ENCODE measurements around the gene ARFGAP3.

Gene ARFGAP3, protein sequence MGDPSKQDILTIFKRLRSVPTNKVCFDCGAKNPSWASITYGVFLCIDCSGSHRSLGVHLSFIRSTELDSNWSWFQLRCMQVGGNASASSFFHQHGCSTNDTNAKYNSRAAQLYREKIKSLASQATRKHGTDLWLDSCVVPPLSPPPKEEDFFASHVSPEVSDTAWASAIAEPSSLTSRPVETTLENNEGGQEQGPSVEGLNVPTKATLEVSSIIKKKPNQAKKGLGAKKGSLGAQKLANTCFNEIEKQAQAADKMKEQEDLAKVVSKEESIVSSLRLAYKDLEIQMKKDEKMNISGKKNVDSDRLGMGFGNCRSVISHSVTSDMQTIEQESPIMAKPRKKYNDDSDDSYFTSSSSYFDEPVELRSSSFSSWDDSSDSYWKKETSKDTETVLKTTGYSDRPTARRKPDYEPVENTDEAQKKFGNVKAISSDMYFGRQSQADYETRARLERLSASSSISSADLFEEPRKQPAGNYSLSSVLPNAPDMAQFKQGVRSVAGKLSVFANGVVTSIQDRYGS

DNA sequence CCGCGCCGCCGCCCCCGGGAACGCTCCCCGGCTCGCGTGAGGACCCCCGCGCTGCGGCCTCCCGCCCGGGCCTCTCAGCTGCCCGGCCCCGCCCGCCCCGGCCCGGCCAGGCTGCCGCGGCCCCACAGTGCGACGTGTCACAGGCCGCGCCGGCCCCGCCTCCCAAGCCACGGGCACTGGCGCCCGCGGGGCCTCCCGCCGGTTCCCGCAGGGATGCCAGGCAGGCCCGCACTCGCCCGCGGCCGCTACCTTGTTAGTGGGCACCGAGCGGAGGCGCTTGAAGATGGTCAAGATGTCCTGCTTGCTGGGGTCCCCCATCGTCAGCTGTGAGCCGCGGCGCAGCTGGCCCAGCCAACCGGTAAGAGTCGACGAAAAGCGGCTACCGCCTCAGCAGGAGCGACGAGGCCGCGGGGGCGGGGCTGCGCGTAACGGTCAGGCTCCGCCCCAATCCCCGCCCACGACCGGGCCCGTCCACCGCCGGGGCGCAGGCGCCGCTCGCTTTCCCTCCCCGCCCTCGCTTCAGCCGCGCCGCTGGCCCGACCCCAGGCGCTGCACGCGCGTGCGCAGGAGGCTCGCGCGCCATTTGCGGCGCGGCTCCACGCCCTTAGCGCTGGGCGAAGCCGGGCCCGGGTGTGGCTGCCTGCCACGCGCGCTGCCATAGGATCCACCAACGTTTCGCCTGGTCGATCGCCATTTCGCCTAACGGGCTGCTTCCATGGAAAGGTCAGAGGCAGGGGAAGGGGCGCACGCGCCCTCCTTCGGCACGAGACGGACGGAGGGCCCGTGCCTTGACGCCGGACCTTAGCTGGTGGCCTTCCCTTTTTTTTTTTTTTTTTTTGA is at the start of gene ARFGAP3:
ARFGAP3 (minus strand) TSS at position 409 of the 840 bp plus-strand sequence; CDS start at position 318, 91 bp downstream.
- peak; percentile 89 for DNase-seq

DNA sequence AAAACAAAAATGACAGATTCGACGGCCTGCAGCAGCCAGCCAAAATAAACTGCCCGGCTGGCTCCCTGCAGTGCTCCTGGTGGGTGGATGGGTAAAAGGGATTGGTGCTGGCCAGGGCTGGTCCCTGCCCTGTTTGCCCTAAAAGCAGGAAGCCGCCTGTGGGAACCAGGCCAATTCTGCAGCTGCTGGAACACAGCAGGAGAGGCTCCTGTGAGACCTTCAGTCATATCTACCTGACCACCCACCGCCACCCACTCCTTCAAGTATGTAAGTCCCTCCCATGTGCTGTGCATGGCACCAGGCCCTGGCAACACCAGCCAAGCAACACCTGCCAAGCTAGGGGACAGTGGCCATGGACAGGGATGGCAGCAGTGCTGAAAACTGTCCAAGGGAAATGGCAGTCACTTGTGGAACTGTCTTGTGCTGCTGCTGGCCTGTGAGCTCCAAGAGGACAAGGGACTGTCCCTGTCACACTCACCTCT is 48.7 kb upstream of the ARFGAP3 start:
- no peak for DNase-seq

DNA sequence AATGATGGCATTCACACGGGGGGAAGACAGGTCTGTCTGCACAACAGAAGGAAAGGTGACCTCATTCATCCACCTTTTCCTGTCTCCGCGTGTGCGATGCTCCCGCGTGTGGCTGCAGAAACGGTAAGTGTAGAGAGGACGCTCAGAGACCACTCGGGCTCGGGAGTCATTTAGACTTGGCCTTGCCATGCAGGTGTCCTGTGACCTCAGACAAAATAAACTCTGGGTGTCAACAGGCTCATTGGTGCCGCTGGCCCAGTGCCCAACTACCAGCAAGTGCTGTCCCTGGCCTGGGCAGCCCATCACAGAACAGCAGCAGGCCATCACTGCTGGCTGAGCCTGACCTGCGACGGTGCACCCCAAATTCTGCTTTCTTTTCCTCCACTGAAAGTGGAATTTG is 48.1 kb upstream of the ARFGAP3 start:
- no peak for DNase-seq

DNA sequence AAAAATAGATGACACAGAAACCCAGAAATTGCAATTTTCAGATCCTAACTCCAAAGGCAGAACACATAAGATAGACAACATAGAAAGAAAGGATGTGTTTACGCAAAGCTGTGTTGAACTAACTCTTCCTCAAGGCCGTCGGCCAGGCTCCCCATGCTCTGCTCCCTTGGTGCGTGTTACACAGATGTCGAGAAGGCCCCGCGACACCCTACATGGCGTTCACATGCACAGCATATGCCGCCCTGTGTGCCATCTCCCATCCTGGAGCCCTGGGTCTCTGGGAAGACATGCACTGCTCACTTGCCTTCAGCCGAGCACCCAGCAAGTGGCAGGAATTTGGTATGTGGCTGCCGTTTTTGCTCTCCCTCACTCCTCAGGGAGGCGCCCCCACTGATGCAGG is 47.0 kb upstream of the ARFGAP3 start:
- no peak for DNase-seq

DNA sequence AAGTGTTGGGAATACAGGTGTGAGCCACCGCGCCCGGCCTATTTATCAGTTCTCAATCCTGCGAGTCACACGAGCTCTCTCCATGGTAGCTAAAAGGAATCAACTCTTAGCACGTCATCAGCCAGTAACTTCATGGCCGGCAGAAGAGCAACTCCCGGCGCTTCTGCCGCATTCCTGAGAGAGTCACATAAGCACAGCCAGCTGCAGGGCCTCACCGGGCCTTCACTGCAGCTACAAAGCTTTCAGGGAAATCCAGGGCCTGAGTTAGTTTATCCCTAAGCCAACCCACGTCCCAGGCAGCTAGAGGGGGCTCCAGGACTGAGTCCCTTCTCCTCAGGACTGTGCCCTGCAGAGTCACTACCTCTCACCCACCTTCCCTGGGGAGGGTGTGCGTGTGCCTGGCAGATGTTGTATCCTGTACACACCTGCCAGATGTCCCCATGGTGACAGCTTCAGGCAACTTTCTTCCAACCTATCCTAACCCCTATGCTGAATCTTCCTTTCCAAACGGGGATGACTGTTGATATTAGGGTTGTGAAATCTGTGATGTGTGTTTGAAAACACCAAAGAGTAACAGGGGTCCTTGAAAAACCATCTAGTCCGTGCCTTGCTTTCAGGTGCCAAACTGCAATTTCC is 45.9 kb upstream of the ARFGAP3 start:
- DNase-seq = no peak

DNA sequence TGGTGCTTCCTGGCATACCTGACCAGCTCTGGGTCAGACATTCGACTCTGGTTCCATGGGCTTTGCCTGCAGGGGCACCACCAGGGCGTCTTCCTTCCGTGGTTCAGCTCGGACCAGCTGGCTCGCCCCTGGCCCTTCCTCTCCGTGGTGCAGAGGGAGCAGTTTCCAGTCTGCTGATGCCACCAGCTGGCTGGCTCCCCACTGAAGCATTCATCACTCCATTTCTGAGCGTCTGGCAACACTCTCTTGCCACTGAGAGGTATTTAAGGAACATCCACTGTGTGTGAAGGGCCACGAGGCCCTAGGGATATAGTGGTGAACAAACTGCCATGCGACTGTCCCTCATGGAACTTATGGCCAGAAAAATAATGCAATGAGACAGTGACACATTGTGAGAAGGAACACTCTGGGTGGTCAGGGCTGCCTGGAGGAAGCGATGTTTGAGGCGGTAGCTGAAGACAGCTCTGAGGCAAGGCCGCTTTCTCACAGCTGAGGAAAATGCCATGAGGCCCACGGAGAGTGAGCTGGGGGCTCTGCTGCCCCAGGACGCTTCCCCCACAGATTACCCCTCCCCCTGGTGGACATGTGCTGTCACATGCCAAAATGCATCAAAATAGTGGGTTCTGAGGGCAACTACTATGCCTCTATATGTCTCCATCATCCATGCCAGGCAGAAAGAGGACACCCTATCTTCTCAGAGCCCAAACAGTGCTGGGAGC is 44.9 kb upstream of the ARFGAP3 start:
- no peak for DNase-seq

DNA sequence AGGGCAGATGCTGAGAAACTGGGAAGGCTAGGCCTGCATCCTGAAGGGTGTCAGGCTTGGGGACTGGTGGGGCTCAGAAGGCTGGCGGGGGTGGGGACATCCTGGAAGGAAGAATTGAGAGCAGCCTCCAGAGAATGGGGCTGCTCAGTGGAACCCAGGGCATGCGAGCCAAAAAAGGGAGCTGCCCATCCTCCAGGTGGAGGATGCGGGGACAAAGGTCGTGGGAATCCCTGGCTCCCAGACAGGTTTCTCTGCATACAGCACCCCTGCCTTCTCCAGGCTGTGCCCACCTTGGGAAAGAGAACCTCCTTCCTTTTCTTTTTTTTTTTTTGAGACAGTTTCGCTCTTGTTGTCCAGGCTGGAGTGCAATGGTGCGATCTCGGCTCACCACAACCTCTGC is 40.9 kb upstream of the ARFGAP3 start:
- DNase-seq = no peak

DNA sequence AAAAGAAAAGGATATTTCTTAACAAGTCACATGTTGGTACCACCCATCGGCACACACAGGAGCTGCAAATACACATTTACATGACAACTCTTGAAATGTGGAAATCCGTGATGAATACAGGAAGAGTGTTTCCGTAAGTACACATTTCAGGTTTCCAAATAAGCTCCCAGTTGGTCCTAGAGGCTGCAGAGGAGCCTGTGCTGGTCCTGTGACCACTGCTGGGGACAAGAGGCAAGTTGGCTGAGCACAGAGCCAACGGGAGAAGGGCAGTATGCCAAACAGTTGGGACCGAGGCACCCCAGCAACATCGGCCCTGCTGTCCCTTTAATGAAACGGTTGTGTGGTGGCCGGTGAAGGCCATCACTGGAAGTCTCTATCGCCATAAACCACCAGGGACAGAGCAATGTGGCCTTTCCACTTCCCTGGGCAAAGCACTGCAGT is 38.5 kb upstream of the ARFGAP3 start:
- no peak for DNase-seq

DNA sequence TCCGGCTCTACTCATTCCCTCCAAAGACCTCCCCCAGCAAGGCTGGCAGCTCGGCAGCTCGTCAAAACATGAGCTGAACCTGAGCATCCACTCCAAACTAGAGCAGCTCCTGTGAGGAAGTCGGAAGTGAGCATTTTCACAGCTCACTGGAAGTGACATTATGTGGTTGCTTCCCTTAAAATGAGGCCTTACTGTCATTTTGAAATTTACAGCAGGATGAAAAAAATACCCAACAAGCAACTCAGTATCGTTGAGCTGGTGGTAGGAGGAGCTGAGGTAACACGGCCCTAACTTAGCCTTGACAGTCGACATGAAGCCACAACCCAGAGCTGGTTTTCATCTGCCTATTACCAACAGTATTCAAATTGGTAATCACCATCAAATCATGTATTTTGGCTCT is 38.0 kb upstream of the ARFGAP3 start:
- peak; percentile 33 for DNase-seq

DNA sequence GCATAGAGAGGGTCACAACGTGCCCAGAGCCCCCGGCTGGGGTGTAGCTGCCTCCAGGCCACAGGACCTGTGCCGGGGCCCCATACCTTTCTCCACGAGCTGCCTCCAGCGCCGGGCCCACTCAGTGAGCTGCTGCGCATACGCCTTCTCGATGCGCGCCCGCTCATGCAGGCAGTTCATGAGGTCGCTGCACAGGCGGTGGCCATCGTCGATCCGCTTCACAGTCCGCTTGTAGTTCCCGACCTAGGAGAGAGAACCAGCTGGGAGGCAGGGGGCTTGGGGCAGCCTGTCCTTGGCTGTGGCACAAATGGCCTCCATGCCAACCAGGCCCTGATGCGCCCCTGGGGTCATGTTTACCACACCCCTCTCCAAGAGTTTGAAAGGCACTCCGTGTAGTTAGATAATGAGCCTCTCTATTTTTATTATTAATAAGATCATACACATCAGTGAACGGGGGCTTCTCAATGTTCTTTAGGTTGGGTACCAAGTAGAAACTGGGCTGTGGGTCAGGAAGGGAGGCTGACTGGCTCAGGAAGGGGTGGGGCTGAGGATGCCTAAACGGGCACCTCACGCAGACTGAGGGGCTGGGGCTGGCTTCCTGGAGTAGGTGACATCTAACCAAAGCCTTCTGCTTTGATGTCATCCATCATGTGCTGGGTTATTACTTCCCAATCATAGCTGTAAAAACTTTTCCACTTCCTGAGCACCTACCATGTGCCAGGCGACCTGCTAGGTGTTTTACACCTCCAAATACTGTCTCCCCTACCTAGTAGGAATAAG is 36.5 kb upstream of the ARFGAP3 start:
- peak; percentile 17 for DNase-seq

DNA sequence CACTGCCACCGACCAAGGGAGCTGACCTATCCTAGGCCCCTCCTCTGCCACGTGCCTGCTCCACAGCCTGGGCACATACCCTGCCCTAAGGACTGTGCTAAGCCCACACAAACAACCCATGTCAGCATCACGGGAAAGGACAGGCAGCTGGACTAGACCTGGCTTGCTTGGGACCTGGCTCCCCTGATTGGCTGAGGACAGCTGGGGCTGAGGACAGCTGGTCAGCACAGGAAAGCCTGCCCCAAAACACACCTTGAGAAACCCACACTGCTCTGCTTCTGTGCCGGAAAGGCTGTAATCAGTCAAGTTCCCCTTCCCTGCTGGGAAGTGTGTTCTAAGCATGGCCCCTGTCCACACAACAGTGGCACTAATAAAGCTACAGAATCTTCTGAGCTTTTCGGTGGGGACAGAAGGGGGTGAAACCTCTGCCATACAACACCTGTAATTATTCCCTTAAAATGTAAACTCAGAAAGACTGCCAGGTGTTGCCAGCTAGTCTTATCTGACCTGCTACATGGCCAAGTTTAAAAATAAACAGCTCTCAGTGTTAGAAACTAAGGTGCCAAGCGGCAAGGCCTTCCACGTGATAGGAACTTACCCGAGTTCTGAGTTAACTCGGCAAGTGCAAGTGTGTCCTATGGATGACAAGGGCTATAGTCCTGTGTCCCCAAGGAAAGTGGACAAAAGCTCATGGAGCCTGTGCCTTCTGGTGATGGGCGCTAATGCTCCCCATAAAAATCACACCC is 35.7 kb upstream of the ARFGAP3 start:
- DNase-seq = no peak

DNA sequence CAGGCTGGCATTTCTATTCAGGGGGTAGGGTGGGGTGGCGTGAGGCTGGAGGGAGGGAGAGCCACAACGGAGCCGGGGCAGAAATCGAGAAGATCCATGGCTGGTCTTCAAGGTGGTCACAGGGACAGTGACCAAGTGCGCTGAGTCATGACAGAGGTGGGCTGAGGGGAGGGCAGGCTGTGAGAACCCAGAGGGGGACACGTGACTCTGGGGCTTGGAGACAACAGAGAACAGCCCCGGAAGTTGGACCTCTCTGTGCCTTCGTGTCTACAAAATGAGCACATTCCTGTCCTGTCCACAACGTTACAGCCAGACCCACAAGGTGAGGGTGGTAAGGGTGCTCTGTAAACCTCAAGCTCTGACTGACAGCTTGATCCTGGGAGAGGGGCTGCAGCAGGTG is 35.1 kb upstream of the ARFGAP3 start:
- no peak for DNase-seq

DNA sequence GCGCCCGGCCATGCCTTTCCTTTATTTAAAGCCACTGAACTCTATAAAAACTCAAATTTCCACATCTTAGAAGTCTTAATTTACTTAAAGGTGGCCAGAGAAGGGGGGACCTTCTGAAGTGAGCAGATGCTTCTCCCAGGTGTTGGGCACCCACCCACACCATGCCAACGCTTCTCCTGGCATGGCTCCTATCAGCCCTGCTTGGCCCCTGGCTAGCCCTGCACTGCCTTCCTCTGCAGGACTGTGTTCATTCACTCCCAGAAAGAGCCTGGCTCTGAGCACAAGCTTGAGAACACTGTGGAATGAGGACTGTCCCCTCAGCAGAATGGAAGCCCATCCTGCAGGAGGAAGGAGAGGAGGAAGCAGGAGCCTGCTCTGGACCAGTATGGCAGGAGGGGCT is 34.6 kb upstream of the ARFGAP3 start:
- DNase-seq = no peak

DNA sequence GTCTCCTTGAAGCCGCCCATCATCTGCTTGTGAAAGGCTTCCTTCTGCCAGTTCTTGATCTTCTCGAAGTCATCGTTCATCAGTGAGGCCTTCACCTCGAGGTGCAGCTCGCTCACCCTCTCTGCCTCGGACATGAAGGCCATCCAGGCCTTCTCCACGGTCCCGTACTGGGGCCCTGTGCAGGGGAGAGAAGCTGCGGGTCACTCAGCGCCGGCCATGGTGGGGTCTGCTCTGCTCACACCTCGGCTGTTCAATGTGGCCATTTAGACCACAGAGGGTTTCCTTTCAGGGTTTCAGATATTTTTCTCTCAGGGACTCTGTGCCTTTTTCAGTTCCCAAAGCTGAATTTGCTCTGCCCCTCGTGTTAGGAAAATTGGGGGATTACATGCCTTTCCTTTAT is 33.9 kb upstream of the ARFGAP3 start:
- DNase-seq = no peak

DNA sequence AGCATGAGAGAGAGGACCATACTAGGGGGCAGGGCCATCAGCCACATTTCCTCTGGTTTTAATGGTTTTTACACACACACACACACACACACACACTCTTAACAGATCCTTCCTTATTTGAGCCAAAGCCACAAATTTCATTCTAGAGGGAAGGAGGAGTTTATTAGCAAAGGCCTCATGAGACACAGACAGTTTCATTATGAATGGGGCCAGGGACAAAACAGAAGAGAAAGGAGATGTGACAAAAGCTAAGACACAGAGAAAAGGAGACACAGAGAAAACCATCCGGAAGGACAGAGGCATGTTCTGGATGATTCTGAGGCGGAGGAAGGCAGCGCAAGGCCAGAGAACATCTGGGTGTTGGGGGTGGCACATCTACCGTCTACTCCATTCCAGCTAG is 32.2 kb upstream of the ARFGAP3 start:
- peak; percentile 18 for DNase-seq

DNA sequence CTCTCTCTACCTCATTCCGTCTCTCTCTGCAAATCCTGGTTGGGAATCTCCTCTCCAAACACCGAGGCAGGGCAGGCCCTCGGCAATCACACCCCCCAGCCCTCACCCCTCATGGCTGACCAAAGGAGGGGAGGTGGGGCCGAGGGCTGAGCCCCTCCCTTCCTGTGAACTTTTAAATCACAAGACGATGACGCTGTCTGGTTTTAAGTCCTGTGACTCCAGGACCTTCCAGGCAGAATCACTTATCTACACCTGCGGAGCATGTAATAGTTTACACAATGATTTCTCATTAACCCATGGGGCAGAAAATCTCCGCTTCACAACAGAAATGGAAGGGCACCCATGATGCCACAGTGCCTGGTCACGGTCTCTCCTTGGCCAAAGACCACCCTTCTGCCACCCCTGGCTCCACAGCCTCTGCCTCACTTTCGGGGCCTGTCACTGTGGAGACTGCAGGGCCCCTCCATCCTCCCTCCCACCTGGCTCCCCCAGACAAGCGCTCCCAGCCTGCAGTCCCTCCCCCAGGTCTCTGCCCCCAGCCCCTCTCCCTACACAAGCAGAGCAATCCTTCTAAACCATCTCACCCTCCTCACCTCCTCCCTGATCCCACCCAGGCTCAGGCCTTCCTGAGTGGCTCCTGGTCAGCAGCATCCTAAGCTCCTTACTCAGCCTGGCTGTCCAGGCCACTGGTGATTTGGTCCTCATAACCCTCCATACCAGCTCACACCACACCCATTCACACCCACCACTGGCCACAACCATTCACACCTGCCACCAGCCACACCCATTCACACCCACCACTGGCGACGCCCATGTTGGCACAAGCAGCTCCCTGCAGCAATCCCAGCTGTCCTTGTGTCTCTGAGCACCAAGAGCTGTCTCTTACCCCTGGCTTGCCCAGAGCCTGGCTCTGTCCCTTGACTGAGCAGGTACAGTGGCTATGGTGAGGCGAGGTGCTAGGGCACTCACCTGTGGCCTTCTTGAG is 30.7 kb upstream of the ARFGAP3 start:
- DNase-seq = no peak

DNA sequence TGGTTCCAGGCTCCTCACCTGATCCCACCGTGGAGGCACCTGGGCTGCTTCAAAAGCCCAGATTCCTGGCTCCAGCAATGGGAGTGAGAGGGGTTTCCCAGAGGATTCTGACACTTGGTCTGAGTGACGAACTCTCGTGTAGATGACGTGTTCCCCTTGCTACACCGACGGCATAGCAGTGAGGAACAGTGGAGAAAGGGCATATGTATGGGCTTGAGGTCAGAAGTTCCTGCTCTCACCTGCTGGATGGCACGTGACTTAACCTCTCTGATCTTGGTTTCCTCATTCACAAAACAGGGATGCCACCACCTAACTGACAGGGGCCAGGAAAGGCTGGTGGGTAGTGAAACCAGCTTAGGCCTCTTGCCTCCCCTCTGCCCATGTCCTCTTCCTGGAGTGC is 30.0 kb upstream of the ARFGAP3 start:
- no peak for DNase-seq

DNA sequence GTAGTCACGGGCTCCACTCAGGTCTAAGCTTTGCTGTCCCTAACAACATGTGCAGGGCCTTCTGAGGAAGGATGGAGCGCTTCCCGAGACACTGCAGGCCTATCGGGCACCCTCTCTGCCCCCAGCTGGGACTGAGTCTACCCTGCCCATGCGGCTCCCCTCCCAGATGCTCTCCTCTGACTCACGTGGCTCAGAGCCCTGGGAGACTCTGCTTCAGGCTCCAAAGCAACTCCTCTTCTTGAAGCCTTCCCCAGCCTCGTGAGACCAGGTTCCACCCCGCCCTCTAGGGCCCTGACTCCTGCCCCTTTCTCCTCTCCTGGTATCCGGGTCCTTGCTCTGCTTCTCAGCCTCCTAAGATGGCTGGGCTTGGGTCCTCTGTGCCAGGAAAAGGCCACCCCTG is 28.4 kb upstream of the ARFGAP3 start:
- no peak for DNase-seq

DNA sequence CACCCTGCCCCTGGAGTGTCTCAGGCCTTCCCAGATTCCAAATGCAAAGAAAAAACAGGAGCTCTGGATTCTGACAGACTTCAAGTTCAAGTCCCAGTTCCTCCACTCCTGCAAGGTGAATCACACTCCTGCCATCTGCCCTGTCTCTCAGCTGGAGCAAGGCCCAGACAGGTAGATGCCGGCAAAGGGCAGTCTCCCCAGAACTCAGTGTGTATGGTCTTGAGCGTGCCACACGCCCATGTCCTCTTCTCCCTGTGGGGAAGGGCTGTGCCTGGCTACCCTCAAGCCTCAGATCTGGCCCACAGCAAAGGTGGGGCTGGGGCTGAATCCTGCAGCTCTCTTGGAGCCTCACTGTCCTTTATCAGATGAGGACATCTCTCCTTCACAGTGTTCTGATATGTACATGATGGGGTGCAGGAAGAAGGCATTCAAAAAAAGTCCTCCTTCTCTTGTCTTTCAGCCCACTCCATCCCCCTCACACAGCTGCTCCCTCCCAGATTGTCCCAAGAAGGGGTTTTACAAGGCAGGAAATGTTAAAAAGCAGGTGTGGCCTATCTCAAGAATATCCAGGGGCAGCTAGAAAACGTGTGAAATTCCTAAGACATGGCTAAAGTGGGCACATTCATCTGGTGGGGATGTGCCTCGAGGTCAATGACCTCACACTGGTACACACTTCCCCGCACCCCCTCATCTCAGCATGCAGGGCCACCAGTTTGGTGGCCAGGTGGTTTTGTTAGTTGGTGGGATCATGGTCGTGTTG is 27.7 kb upstream of the ARFGAP3 start:
- DNase-seq = no peak
